RWPE2 (cell line): Measurements from ENCODE around the gene ADGRB3.
"Not testable (repeated sequence)": the region's sequence is repeated elsewhere in the genome, so short reads cannot be mapped to it uniquely, and the experiment has no call there.

Source experiments
- ATAC-seq: fragments of 200-7000 bp; cut with Tn5 transposase; 3 replicates; pipeline ENCODE4 v1.9.1; 2021; ENCODE audit warnings: low read depth
- DNase-seq: peaks from one replicate; pipeline ENCODE4 v3.0.0-alpha.2; 2020; ENCODE audit warnings: low spot score
- H3K27ac ChIP-seq: fragments of 450-650 bp; 2 replicates; pipeline ENCODE4 v1.5.1; 2017; ENCODE audit warnings: mild to moderate bottlenecking; ENCODE audit not compliant: poor library complexity, severe bottlenecking
- H3K27me3 ChIP-seq: fragments of 250-450 bp; sonication (Bioruptor Pico); 2 replicates; pipeline ENCODE4 v1.5.1; 2021; ENCODE audit warnings: mild to moderate bottlenecking, moderate library complexity; ENCODE audit not compliant: insufficient read depth, poor library complexity, severe bottlenecking
- H3K36me3 ChIP-seq: fragments of 250-450 bp; sonication (Bioruptor Pico); 2 replicates; pipeline ENCODE4 v1.5.1; 2020; ENCODE audit warnings: low read depth, mild to moderate bottlenecking, moderate library complexity
- H3K4me1 ChIP-seq: fragments of 250-450 bp; sonication (Bioruptor Pico); 2 replicates; pipeline ENCODE4 v1.5.1; 2021; ENCODE audit warnings: mild to moderate bottlenecking, moderate library complexity; ENCODE audit not compliant: insufficient read depth, poor library complexity, severe bottlenecking
- H3K4me3 ChIP-seq: fragments of 250-450 bp; sonication (Bioruptor Pico); 2 replicates; pipeline ENCODE4 v1.5.1; 2021; ENCODE audit warnings: mild to moderate bottlenecking, moderate library complexity; ENCODE audit not compliant: severe bottlenecking
- H3K9me3 ChIP-seq: fragments of 250-450 bp; sonication (Bioruptor Pico); 2 replicates; pipeline ENCODE4 v1.5.1; 2021; ENCODE audit warnings: mild to moderate bottlenecking, moderate library complexity; ENCODE audit not compliant: severe bottlenecking
- CTCF ChIP-seq: fragments of 450-650 bp; IDR thresholded peaks from one replicate; pipeline ENCODE4 v1.5.1; 2017; ENCODE audit warnings: mild to moderate bottlenecking, moderate library complexity; ENCODE audit not compliant: poor library complexity, severe bottlenecking

Gene ADGRB3

GRCh38 chr6:69423785-69424184 lies 788.7 kb downstream of the ADGRB3 start:
- no peak overlapping the region for H3K4me3 ChIP-seq
- no peaks in the 10 kb centered on the region for H3K4me1 ChIP-seq
- H3K36me3 ChIP-seq: no peaks in the 10 kb centered on the region
- no peak for TF ChIP-seq CTCF
- H3K27ac ChIP-seq: no peak overlapping the region
- H3K9me3 ChIP-seq: no peaks in the 10 kb centered on the region
- ATAC-seq: no peak
- H3K27me3 ChIP-seq: no peaks in the 10 kb centered on the region
- no peak for DNase-seq

GRCh38 chr6:69424581-69424980 lies 789.5 kb downstream of the ADGRB3 start:
- Histone ChIP-seq H3K4me1 (no peaks in the 10 kb centered on the region), H3K36me3 (no peaks in the 10 kb centered on the region), H3K4me3 (no peak overlapping the region), H3K27ac (no peak overlapping the region), H3K27me3 (no peaks in the 10 kb centered on the region), H3K9me3 (no peaks in the 10 kb centered on the region)
- DNase-seq (no peak), ATAC-seq (no peak)
- TF ChIP-seq CTCF: no peak

GRCh38 chr6:69427882-69428281 lies 792.8 kb downstream of the ADGRB3 start:
- no peaks in the 10 kb centered on the region for H3K27me3 ChIP-seq
- no peaks in the 10 kb centered on the region for H3K36me3 ChIP-seq
- TF ChIP-seq CTCF: no peak
- no peak overlapping the region for H3K27ac ChIP-seq
- no peak for DNase-seq
- no peak for ATAC-seq
- no peaks in the 10 kb centered on the region for H3K4me1 ChIP-seq
- H3K4me3 ChIP-seq: no peak overlapping the region
- no peaks in the 10 kb centered on the region for H3K9me3 ChIP-seq

GRCh38 chr6:69432168-69432567 lies 797.1 kb downstream of the ADGRB3 start:
- not testable (repeated sequence) for ATAC-seq, H3K27ac ChIP-seq, DNase-seq, H3K4me3 ChIP-seq, H3K36me3 ChIP-seq, H3K27me3 ChIP-seq, H3K4me1 ChIP-seq, H3K9me3 ChIP-seq

- ATAC-seq, H3K27ac ChIP-seq, H3K4me3 ChIP-seq, H3K36me3 ChIP-seq, H3K9me3 ChIP-seq, H3K27me3 ChIP-seq, H3K4me1 ChIP-seq, DNase-seq: not testable (repeated sequence)
Observed at GRCh38 chr6:69433116-69433515, 798.0 kb downstream of the ADGRB3 start.

GRCh38 chr6:69438113-69438512 lies 803.0 kb downstream of the ADGRB3 start:
- DNase-seq (no peak), ATAC-seq (no peak)
- no peak overlapping the region for H3K27ac ChIP-seq
- TF ChIP-seq CTCF: no peak
- H3K4me1 ChIP-seq: no peaks in the 10 kb centered on the region
- H3K4me3 ChIP-seq: no peak overlapping the region
- no peaks in the 10 kb centered on the region for H3K27me3 ChIP-seq
- no peaks in the 10 kb centered on the region for H3K9me3 ChIP-seq
- H3K36me3 ChIP-seq: no peaks in the 10 kb centered on the region
